Peyer's patch (tissue), 4 donors: ENCODE results near the gene WASF3.

Source experiments
- CTCF ChIP-seq, 6 experiments: fragments of 450-650 bp in 4 of 6; fragments of 200-600 bp in 2 of 6; sonication (generic) in 1 of 6; IDR thresholded peaks; one replicate each; pipeline ENCODE4 v1.5.1; 2017 to 2019; ENCODE audit warnings: antibody characterized with exemption in 6 of 6, mild to moderate bottlenecking in 3 of 6, moderate library complexity in 1 of 6
- POLR2A ChIP-seq, 2 donors: fragments of 450-650 bp; IDR thresholded peaks; one replicate each; pipeline ENCODE4 v1.5.1; 2017; ENCODE audit warnings: antibody characterized with exemption in 2 of 2, mild to moderate bottlenecking in 2 of 2, moderate library complexity in 2 of 2

- no peak for TF ChIP-seq POLR2A (IDR thresholded peaks at IDR 0.05)
- no peak for TF ChIP-seq CTCF (IDR thresholded peaks at IDR 0.05)
Measured at GRCh38 chr13:26614721-26615120, 57.2 kb downstream of the WASF3 start.
